Measurements from ENCODE around the gene PSPC1.
"Not testable (repeated sequence)": the region's sequence is repeated elsewhere in the genome, so short reads cannot be mapped to it uniquely, and the experiment has no call there.

The PSPC1 gene

DNA sequence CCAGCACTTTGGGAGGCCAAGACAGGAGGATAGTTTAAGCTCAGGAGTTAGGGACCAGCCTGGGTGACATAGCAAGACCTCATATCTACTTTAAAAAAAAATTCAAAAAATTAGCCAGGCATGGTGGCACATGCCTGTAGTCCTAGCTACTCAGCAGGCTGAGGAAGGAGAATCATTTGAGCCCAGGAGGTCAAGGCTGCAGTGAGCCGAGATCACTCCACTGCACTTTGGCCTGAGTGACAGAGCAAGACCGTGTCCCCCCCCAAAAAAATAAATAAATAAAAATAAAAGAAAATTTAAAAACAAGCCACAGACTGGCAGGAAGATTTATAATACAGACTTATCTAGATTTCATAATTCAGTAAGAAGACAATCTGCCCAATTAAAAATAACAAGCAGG, 14.8 kb downstream of the PSPC1 start:
- in situ Hi-C loops (cut with HindIII; ENCODE audit: low pct_ligation_motif_present, low pct_unique_long_range_greater_than_20kb, low sequenced_read_pairs), result no loop called here
- no peak for DNase-seq

DNA sequence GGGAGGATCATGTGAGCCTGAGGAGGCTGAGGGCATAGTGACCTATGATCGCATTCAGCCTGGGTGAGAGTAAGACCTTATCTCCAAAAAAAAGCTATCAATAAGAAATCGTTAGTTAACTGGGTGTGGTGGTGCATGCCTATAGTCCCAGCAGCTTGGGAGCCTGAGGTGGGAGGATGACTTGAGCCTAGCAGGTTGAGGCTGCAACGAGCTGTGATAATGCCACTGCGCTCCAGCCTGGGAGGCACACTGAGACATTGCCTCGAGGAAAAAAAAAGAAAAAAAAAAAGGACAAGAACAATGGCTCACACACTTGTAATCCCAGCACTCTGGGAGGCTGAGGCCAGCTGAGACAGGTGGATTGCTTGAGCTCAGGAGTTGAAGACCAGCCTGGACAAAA, 16.2 kb downstream of the PSPC1 start:
- DNase-seq, result no peak
- in situ Hi-C loops (cut with HindIII; ENCODE audit: low pct_ligation_motif_present, low pct_unique_long_range_greater_than_20kb, low sequenced_read_pairs), result no loop called here

DNA sequence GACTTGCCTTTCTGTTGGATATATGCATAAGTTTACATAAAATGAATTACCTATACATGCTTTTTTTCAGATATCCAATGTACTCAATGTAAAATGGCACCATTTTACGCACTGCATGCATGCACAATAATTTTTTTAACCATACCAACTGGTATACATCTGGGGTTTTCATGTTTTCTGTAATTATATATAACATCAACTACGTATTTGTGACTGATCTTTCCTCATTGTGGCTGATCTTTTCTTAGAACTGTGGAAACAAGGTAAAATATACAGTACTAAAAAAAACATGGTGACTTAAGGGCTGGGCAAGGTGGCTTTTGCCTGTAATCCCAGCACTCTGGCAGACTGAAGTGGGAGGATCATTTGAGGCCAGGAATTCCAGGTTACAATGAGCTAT, 18.5 kb downstream of the PSPC1 start:
- DNase-seq, result no peak
- in situ Hi-C loops (cut with HindIII; ENCODE audit: low pct_ligation_motif_present, low pct_unique_long_range_greater_than_20kb, low sequenced_read_pairs), result no loop called here

DNA sequence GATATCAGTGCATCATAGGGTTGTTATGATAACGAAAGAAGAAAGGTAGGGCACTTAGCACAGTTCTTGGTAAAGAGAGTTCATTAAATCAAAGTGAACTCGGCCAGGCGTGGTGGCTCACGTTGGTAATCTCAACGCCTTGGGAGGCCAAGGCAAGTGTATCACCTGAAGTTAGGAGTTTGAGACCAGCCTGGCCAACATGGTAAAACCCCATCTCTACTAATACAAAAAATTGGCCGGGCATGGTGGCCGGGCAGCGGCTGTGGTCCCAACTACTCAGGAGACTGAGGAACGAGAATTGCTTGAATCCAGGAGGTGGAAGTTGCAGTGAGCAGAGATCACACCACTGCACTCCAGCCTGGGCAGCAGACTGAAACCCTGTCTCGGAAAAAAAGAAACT, 19.1 kb downstream of the PSPC1 start:
- no peak for DNase-seq
- in situ Hi-C loops (cut with HindIII; ENCODE audit: low pct_ligation_motif_present, low pct_unique_long_range_greater_than_20kb, low sequenced_read_pairs), result no loop called here

DNA sequence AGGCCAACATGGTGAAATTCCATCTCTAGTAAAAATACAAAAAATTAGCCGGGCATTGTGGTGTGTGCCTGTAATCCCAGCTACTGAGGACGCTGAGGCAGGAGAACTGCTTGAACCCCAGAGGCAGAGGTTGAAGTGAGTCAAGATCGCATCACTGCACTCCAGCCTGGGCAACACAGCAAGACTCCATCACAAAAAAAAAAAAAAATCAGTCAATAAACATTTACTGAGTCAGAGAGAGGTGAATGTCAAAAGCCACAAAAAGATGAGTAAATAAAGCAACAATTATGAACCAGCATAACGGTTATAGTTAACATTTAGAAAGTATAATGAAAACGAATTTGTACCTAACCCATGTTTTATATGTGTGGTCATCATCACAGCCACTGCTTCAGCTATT, 23.1 kb downstream of the PSPC1 start:
- no peak for DNase-seq
- in situ Hi-C loops (cut with HindIII; ENCODE audit: low pct_ligation_motif_present, low pct_unique_long_range_greater_than_20kb, low sequenced_read_pairs), result no loop called here

DNA sequence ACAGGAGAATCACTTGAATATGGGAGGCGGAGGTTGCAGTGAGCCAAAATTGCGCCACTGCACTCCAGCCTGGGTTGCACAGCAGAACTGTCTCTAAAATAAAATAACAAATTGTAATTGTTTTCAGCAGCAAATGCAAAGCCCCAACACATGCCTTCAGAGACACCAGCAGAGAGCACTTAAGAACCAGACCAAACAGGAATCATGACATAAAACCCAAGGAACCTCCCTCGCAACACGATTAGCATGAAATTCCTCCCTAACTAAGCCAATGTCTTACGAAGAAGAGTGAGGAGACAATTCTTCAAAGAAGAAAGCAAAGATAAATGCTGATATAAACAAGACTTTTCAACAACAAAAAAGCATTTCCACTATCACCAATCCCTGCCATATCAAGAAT, 40.1 kb downstream of the PSPC1 start:
- in situ Hi-C loops (cut with HindIII; ENCODE audit: low pct_ligation_motif_present, low pct_unique_long_range_greater_than_20kb, low sequenced_read_pairs), result no loop called here
- DNase-seq, result no peak

DNA sequence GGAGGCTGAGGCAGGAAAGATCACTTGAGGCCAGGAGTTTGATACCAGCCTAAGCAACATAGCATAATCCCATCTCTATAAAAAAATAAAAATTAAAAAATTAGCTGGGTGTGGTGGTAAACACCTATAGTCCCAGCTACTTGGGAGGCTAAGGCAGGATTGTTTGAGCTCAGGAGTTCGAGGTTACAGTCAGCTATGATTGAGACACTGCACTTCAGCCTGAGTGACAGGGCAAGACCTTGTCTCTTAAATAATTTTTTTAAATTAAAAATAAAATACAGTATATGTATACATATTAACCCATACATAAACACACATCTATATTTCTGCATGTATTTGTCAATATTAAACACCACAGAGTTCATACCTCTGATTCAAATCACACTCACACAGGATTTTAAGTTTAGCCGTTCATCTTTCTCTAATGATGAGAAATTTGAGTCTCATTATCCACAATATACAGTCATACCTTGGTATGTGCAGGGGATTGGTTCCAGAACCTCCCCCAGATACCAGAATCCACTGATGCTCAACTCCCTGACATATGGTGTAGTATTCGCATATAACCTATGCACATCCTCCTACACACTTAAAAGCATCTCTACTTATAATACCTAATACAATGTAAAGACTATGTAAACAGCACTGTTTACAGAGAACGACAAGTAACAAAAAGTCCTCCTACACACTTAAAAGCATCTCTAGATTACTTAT, 44.7 kb downstream of the PSPC1 start:
- no peak for DNase-seq
- in situ Hi-C loops (cut with HindIII; ENCODE audit: low pct_ligation_motif_present, low pct_unique_long_range_greater_than_20kb, low sequenced_read_pairs), result no loop called here

DNA sequence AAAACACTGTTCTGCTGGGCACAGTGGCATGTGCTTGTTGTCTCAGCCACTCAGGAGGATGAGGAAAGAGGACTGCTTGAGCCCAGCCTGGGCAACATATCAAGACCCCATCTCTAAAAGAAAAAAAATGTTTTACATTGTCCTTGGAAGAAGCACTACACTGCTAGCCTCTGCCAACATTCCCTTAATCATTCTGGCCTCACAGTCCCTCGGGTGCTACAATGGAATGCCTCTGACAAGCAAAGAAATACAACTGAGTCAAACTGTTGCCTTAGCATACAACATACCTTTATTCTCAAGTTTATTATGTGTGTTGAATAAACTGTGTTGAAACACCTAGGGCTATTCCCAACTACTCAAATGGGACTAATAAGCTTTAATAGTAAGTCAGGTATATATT, 56.1 kb downstream of the PSPC1 start:
- DNase-seq, result no peak
- in situ Hi-C loops (cut with HindIII; ENCODE audit: low pct_ligation_motif_present, low pct_unique_long_range_greater_than_20kb, low sequenced_read_pairs), result no loop called here

DNA sequence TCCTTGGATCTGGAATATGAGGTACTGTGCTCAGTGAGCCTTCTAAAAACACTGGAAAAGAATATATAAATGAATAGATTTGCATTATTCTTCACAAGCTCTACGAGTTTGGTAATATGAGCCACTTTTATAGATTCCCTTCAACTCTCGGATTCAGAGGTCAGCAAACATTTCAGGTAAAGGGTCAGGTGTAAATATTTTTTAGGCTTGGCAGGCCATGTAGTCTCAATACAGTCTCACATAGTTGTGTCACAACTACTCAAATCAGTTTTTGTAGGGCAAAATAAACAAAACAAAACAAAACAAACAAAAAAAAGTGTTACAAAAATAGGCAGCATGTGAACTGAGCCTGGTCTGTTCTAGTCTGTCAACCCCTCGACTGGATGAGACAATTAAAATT, 57.4 kb downstream of the PSPC1 start:
- DNase-seq, result no peak
- in situ Hi-C loops (cut with HindIII; ENCODE audit: low pct_ligation_motif_present, low pct_unique_long_range_greater_than_20kb, low sequenced_read_pairs), result no loop called here

DNA sequence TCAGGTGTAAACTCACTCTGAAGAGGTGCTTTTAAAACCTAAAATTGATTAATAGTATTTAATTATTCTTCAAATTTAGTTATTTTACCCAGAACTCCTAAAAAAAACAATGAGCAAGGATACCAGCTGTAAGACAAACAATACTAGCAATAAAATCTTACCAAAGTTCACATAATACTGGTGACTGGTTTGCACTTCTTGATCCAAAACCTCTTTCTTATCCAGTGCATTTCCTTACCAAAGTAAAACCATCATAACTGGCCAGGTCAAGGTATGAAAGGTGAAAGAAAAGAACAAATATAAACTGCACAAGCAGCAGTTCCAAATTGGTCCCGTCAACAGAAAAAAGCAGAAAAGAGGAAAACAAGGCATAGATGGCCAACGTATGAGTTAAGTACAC, 62.7 kb downstream of the PSPC1 start:
- no peak for DNase-seq
- in situ Hi-C loops (cut with HindIII; ENCODE audit: low pct_ligation_motif_present, low pct_unique_long_range_greater_than_20kb, low sequenced_read_pairs), result no loop called here

DNA sequence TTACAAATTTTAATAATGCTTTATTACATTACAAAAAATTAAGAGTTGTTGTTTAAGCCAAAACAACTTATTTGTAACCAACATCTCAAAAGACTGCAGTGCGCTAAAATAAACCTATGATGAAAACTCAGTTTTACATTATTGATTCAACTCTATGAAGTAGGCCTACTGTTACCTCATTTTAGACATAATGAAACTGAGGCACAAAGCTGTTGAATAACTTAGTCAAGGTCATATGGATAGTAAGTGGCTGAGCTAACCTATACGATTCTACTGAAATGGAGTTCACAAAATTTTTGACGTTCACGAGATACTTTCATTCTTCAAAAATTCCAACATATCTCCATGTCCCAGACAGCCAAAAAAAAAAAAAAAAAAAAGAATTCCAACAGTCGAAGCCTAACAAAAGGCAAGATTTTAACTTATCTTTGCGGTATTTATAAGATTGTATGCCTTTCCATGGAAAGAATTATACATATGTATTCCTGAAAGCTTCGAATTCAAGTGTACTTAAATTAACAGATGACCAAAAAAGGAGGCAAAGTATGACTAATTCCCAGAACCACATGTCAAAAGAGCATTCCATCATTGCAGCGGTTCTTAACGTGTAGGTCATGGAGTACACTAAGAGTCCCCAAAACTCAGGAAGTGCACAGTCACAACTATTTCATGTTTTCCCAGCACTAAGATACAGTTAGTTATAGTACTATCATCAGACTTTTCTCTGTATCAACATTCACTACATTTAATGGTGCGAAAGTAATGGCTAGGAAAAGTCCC, 69.4 kb downstream of the PSPC1 start:
- no peak for DNase-seq
- in situ Hi-C loops (cut with HindIII; ENCODE audit: low pct_ligation_motif_present, low pct_unique_long_range_greater_than_20kb, low sequenced_read_pairs), result no loop called here

DNA sequence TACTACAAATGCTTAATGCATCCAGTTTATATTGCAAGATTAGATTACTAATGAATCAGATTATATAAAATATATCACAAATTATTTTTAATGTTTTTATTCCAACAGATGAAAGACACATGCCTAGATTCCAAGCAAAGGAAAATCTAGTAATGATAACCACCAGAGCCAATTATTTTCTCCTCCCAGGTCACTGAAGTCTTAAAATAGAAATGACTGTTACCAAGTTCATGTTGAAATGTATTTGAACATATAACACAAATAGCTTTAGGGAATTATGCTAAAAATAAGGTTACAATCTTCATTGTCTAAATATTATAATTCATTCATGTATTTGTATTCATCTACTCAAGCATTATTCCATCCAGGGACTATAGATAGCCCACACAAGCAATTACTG, 73.0 kb downstream of the PSPC1 start:
- in situ Hi-C loops (cut with HindIII; ENCODE audit: low pct_ligation_motif_present, low pct_unique_long_range_greater_than_20kb, low sequenced_read_pairs); DNase-seq: not testable (repeated sequence)

DNA sequence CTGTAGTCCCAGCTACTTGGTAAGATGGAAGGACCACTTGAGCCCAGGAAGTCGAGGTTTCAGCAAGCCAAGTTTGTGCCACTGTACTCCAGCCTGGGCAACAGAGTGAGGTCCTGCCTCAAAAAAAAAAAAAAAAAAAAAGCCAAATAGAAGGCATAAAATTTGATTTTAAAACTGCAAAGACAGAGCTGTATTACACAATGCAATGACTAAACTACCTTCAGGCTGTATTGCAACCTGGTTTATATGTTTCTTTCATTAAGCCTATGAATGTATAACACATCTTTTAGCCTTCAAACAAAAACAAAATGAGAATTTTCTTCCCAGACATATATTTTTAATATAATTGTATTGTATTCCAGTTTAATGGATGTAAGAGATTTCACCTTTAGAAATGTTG, 73.7 kb downstream of the PSPC1 start:
- in situ Hi-C loops (cut with HindIII; ENCODE audit: low pct_ligation_motif_present, low pct_unique_long_range_greater_than_20kb, low sequenced_read_pairs); DNase-seq: not testable (repeated sequence)

DNA sequence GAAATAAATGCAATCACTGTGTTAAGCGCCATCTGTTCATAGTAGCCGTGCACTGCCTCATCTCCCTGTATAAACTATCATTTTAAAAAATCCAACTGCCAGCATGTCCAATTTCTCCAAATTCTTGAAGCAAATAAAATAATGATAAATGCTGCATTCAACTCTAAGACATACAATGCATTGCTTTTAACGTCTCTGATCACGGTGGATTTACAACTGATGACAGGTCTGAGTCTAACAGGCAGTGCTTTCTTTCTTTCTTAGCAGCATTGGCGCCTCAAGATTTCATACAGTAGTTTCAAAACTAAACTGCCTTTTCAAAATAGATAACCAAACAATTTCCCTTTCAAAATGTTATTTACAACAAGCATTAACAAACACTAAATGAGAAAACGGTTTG, 78.5 kb downstream of the PSPC1 start:
- DNase-seq; in situ Hi-C loops (cut with HindIII; ENCODE audit: low pct_ligation_motif_present, low pct_unique_long_range_greater_than_20kb, low sequenced_read_pairs): not testable (repeated sequence)

DNA sequence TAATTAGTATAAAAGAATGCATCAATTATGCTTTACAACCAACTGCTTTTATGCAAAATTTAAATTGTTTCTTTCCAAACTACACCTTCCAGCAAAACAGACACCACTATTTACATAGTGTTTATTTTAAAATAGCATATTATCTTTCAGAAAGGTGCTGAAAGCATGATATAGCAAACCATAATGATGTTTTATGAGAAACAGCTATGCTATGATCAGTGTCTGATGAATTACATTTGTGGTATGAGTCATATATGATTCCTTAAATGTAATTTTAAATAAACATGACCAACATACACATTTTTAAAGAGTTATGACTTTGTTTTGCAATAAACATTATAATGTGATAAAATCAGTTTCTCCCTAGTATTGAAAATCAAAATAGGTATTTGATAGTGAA, 81.1 kb downstream of the PSPC1 start:
- DNase-seq; in situ Hi-C loops (cut with HindIII; ENCODE audit: low pct_ligation_motif_present, low pct_unique_long_range_greater_than_20kb, low sequenced_read_pairs): not testable (repeated sequence)

DNA sequence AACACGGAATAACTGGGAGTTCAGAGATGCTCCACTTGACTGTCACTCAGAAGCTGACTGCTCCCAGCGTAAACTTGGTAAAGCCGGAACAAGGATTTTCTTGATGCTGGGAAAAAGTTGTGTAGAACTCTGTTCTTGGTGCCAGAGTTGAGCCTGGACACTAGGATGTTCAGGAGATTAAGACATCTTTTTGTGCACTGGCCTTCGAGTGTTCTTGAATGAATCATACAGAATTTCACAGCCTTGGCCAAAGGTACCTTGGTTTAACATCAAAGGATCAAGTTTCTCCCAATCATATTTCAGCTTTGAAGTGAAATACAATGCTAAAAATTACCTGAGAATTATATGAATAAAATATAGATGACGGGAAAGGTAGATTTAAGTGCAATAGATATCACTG, 81.8 kb downstream of the PSPC1 start:
- in situ Hi-C loops (cut with HindIII; ENCODE audit: low pct_ligation_motif_present, low pct_unique_long_range_greater_than_20kb, low sequenced_read_pairs); DNase-seq: not testable (repeated sequence)

DNA sequence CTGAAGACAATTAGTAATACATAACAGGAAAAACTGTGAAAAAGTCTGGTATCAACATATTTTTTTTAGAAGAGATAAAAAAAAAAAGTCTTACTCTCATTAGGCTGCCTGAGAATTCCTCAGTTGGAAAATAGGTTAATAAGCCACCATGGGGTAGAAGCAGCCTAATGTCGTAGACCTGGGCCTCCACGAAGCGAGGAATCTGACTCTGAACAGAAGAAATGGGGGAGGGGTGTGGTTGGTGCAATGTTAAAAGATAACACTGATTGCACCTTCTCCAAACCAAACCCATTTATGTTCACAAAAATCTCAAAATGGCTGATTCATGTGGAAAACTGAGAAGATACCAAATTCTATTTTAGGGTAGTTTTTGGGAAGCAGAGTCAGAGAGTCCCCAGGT, 86.9 kb downstream of the PSPC1 start:
- in situ Hi-C loops (cut with HindIII; ENCODE audit: low pct_ligation_motif_present, low pct_unique_long_range_greater_than_20kb, low sequenced_read_pairs), result no loop called here
- DNase-seq, result no peak

DNA sequence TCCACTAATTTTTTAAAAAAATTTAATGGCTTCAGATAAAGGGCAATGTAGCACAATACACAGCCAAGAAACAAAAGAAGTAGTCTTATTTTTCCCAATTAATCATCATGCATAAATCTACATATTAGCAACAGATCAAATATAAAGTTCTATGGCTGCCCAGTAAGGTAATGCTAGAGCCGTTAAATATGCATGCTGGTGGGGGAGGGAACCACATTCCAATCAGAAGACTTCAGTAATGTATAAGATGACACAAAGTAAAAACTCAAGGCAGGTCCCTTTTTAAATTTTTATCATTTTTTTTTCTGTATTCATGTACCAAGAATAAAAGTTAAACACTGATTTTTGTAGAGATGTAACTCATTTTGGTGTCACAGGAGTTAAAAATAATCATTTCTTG, 87.3 kb downstream of the PSPC1 start:
- in situ Hi-C loops (cut with HindIII; ENCODE audit: low pct_ligation_motif_present, low pct_unique_long_range_greater_than_20kb, low sequenced_read_pairs), result no loop called here

DNA sequence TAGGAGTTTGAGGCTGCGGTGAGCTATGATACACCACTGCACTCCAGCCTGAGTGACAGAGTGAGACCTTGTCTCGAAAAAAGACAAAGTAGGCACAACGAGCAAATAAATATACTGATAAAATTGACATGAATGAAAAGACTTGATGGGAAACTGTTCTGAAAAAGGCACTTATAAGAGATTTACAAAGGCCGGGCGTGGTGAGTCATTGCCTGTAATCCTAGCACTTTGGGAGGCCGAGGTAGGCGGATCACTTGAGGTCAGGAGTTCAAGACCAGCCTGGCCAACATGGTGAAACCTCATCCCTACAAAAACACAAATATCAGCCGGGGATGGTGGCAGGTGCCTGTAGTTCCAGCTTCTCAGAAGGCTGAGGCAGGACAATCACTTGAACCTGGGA, 91.3 kb downstream of the PSPC1 start:
- DNase-seq; in situ Hi-C loops (cut with HindIII; ENCODE audit: low pct_ligation_motif_present, low pct_unique_long_range_greater_than_20kb, low sequenced_read_pairs): not testable (repeated sequence)

More for the DNA sequence above, 87.3 kb downstream of the PSPC1 start:
- no peak for DNase-seq

DNA sequence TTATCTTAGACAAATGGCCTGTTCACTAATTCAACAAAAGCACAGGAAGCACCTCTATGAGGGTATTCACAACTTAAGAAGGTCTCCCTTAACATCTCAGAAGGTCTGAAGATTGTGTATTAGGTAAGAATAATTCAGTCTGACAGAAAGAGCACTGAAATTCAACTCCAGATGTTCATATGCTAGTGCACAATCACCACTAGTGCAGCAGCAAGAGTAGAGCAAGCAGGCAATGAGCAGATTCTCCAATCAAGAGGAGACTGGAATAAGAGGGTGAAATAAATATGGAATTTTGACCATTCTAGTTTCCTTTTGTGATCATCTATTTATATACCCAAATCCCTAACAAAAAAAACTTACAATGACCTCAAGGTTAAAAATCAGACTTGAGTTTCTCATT, 97.3 kb downstream of the PSPC1 start:
- in situ Hi-C loops (cut with HindIII; ENCODE audit: low pct_ligation_motif_present, low pct_unique_long_range_greater_than_20kb, low sequenced_read_pairs), result no loop called here
- no peak for DNase-seq

Measured in ACHN (cell line).